Lower lobe of right lung (tissue), 2 donors: Measurements from ENCODE around the gene GPR107. TPM values are rescaled to one million over a fixed set of nuclear protein-coding genes. Genes with fewer than 3 reads are reported as not detected.
A peak's percentile ranks its signal among the peaks of the same experiment; 100 is the strongest.

ENCODE experiments used
- ATAC-seq, 2 donors: fragments of 200-7000 bp; cut with Tn5 transposase; one replicate each; pipeline ENCODE4 v1.9.1; 2020 to 2022; ENCODE audit warnings: mild to moderate bottlenecking in 2 of 2, moderate library complexity in 2 of 2
- DNase-seq: peaks from one replicate; pipeline ENCODE4 v3.0.0-alpha.2; 2020
- H3K27ac ChIP-seq: fragments of 200-600 bp; one replicate; pipeline ENCODE4 v1.8.0; 2022
- H3K27me3 ChIP-seq: fragments of 200-600 bp; one replicate; pipeline ENCODE4 v1.8.0; 2022; ENCODE audit warnings: low read depth
- H3K36me3 ChIP-seq: fragments of 200-600 bp; one replicate; pipeline ENCODE4 v1.8.0; 2022; ENCODE audit warnings: mild to moderate bottlenecking
- H3K4me1 ChIP-seq: fragments of 200-600 bp; one replicate; pipeline ENCODE4 v1.8.0; 2022
- H3K4me3 ChIP-seq: fragments of 200-600 bp; one replicate; pipeline ENCODE4 v1.8.0; 2022; ENCODE audit warnings: mild to moderate bottlenecking
- H3K9me3 ChIP-seq: fragments of 200-600 bp; one replicate; pipeline ENCODE4 v1.8.0; 2022
- intact Hi-C: fragments of 100-400 bp; cut with DNase I; formaldehyde crosslinking; loops from one replicate; pipeline ENCODE4 v1.11.0; 2022
- total RNA-seq: library from RNA; stranded (reverse); fragmentation: NEBNext Ultra II Directional; extraction: Animal tissue kit (Norgen Biotek cat#: 25700); gene quantifications from one replicate; pipeline ENCODE4 v1.2.1, GENCODE V29; 2021
- TF ChIP-seq, protein P1 (sequence below): fragments of 200-600 bp; IDR thresholded peaks from one replicate; pipeline ENCODE4 v1.8.0; 2022; ENCODE audit warnings: antibody characterized with exemption, mild to moderate bottlenecking
- donor health status: DM: no; HTN: yes; CAD: no; lungs with severe emphysema.

GPR107 gene
- total RNA-seq, 1 donor from 2014 or later = 43.0 TPM

DNA sequence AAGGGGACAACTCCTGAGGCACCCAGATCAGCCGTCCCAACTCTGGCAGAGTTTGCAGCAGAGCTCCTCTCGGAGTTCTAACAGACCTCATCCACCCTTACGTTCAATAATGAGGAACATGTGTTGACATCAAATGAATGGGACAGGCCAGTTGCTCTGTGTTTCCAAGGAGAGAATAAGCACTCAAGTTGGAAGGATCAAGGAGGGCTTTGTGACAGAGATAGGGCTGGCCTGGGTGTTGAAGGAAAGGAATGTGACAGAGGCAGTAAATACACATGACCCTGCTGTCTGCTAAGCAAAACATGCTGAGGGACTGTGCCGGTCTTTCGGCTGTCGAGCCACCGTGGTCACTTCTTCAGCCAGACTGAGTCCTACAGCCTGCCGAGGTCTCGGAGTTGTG, 48.2 kb downstream of the GPR107 start:
- intact Hi-C loops = loop anchor here (10.0 kb wide), 1 partner anchor 133 kb away; no protein-coding TSS in a partner anchor
- peak; percentile 25 for DNase-seq
- H3K36me3 ChIP-seq = peaks cover 96% of the 10 kb centered on the region

DNA sequence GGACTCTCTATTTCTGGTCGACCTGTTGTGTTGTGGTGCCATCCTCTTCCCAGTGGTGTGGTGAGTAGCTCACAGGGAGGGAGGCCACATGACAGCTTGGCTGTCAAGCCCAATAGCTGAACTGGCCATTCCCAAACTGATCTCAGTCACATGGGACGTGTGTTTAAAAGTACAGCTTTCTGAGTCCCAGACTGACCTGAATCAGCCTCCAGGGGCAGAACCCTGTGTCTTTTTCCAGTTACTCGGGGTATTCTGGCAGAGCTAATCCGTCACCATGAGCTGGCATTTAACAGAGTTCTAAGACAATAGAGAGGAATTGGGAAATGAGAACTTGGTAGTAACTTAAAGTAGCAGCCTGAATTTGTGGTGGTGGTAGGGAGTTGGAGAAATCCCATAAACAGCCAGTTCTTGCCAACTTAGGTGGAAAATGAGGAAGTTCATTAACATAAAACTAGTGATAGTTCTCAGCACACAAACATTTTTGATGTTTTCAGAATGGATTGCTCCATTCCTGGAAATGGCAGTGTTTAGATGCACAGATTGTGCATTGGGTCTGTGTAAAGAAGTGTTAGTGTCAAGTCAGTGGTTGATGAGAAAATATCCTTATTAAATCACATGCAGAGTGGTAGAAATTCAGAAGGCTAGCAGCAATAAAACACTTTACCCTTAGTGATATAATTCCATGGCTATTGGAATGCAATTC, 50.9 kb downstream of the GPR107 start:
- Histone ChIP-seq H3K9me3 (no peaks in the 10 kb centered on the region), H3K4me3 (no peak overlapping the region), H3K27ac (no peak overlapping the region), H3K27me3 (no peaks in the 10 kb centered on the region), H3K36me3 (peaks cover 96% of the 10 kb centered on the region), H3K4me1 (peaks cover 6% of the 10 kb centered on the region)
- ATAC-seq = no peak
- intact Hi-C loops = loop anchor here (10.0 kb wide), 1 partner anchor 130 kb away; no protein-coding TSS in a partner anchor
- TF ChIP-seq, protein P1, sequence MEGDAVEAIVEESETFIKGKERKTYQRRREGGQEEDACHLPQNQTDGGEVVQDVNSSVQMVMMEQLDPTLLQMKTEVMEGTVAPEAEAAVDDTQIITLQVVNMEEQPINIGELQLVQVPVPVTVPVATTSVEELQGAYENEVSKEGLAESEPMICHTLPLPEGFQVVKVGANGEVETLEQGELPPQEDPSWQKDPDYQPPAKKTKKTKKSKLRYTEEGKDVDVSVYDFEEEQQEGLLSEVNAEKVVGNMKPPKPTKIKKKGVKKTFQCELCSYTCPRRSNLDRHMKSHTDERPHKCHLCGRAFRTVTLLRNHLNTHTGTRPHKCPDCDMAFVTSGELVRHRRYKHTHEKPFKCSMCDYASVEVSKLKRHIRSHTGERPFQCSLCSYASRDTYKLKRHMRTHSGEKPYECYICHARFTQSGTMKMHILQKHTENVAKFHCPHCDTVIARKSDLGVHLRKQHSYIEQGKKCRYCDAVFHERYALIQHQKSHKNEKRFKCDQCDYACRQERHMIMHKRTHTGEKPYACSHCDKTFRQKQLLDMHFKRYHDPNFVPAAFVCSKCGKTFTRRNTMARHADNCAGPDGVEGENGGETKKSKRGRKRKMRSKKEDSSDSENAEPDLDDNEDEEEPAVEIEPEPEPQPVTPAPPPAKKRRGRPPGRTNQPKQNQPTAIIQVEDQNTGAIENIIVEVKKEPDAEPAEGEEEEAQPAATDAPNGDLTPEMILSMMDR = no peak
- peak; percentile 3 for DNase-seq

More for the DNA sequence above, 48.2 kb downstream of the GPR107 start:
- no peak for ATAC-seq
- H3K9me3 ChIP-seq = no peaks in the 10 kb centered on the region
- H3K27ac ChIP-seq = no peak overlapping the region
- no peaks in the 10 kb centered on the region for H3K4me1 ChIP-seq
- TF ChIP-seq, protein P1 = no peak
- no peaks in the 10 kb centered on the region for H3K27me3 ChIP-seq
- H3K4me3 ChIP-seq = no peak overlapping the region

DNA sequence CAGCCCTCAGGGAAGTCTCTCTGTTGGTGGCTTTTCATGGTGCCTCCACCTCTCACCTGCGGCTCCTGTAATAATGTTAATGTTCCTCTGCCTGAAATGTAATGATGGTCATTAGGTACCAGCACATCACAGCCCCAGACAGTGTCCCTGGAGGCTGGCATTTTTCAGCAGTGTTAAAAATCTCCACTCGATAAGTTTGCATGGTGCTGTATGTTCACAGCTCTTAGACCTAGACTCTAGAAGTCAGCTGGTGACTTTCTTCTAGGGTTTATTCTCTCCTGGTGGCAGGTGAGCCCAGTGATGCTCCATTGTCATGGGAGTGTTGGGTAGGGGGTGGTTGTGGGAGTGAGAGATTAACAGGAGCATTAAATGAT, 53.1 kb downstream of the GPR107 start:
- Histone ChIP-seq H3K27me3 (no peaks in the 10 kb centered on the region), H3K36me3 (peaks cover 93% of the 10 kb centered on the region), H3K9me3 (no peaks in the 10 kb centered on the region), H3K4me1 (peaks cover 6% of the 10 kb centered on the region), H3K4me3 (no peak overlapping the region), H3K27ac (no peak overlapping the region)
- ATAC-seq (peak in 1 of 2 donors; percentile 6), DNase-seq (no peak)
- intact Hi-C loops = loop anchor here (10.0 kb wide), 1 partner anchor 128 kb away; no protein-coding TSS in a partner anchor
- TF ChIP-seq, protein P1 = no peak

DNA sequence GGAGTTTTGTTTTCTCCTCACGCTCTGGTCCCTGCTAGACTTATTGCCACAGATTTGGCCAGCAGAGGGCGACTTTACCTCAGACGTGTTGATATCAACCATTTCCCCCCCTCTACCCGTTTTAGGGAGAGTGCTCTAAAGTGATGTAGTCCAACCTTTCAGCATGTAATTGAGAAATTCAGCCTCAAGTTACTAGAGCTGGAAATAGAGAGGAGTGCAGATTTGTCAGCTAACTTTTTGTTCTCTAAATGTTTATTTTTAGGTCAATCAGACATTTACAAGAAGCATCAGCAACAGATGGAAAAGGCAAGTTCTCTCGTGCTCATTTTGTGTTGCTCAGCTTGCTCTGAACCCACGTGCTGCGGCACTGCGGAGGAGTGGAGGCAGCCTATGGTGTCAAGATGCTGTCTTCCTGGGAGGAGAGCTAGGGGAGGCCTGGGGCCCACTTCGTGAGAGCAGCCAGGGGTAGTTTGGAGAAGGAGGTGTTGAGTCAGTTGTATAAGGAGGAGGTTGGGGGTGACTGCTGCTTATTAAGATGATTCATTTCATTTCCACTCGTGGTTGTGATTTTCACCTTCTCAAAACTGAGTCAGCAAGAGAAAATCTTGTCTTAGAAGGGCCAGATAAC, 53.6 kb downstream of the GPR107 start:
- Histone ChIP-seq H3K4me1 (peaks cover 6% of the 10 kb centered on the region), H3K9me3 (no peaks in the 10 kb centered on the region), H3K27ac (no peak overlapping the region), H3K4me3 (no peak overlapping the region), H3K36me3 (peaks cover 93% of the 10 kb centered on the region), H3K27me3 (no peaks in the 10 kb centered on the region)
- ATAC-seq = peak; percentile 81 to 86
- DNase-seq = peak; percentile 84
- intact Hi-C loops = loop anchor here (10.0 kb wide), 1 partner anchor 127 kb away; no protein-coding TSS in a partner anchor
- TF ChIP-seq, protein P1 = peak; percentile 73

DNA sequence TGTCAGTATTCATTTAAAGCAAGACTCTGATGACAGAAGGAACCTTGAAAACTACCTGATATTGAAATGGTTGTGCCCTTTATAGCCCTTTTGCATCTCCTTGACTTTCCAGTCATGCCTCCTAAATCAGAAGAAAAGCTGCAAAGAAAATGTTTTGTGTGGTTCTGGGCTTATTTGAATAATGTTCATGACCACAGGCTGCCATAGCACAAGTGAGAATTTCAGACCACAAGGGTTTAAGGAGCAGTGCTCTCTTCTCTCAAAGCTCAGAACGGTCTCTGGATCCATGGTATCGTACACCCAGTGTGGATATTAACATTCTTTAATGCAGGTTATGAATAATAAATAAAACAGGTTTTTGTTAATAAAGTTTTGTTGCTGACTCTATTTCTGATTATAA, 54.2 kb downstream of the GPR107 start:
- H3K9me3 ChIP-seq = no peaks in the 10 kb centered on the region
- H3K27me3 ChIP-seq = no peaks in the 10 kb centered on the region
- DNase-seq (no peak), ATAC-seq (no peak)
- TF ChIP-seq, protein P1 = no peak
- intact Hi-C loops = loop anchor here (10.0 kb wide), 1 partner anchor 127 kb away; no protein-coding TSS in a partner anchor
- peaks cover 6% of the 10 kb centered on the region for H3K4me1 ChIP-seq
- H3K4me3 ChIP-seq = no peak overlapping the region
- H3K36me3 ChIP-seq = peaks cover 93% of the 10 kb centered on the region
- no peak overlapping the region for H3K27ac ChIP-seq
